ENCODE data around the gene SQSTM1. TPM values are rescaled to one million over a fixed set of nuclear protein-coding genes. Genes with fewer than 3 reads are reported as not detected.

SQSTM1 gene
- total RNA-seq, 1 experiment from 2014 or later: 715 TPM

GRCh38 chr5:179781846-179782245 is 38.9 kb upstream of the SQSTM1 start:
- POLR2A ChIA-PET (ENCODE audit: unreplicated experiment): no interaction called here
- Histone ChIP-seq H4K20me1 (ENCODE audit: insufficient read depth) (no peaks in the 10 kb centered on the region), H3K9me2 (ENCODE audit: insufficient read depth) (no peaks in the 10 kb centered on the region), H3K9me3 (ENCODE audit: insufficient read depth, low read depth) (no peaks in the 10 kb centered on the region), H3K4me1 (replicated peaks; ENCODE audit: insufficient read depth) (no peaks in the 10 kb centered on the region), H3K27ac (no peak overlapping the region), H3K4me3 (no peak overlapping the region), H3K27me3 (ENCODE audit: insufficient read depth, low read depth) (no peaks in the 10 kb centered on the region), H3K4me2 (no peak overlapping the region), H2AFZ (no peak overlapping the region), H3F3A (ENCODE audit: insufficient read depth, low read depth) (peaks cover 4% of the 10 kb centered on the region; the same call in 1 of the 2 replicates), H3K36me3 (ENCODE audit: low read depth) (no peaks in the 10 kb centered on the region), H3K79me2 (ENCODE audit: low read depth) (no peaks in the 10 kb centered on the region)
- intact Hi-C loops (cut with micrococcal nuclease; ENCODE audit: unreplicated experiment): no loop called here
- TF ChIP-seq CTCF (conservative IDR thresholded peaks at IDR 0.05) (no peak), EZH2 (IDR thresholded peaks at IDR 0.05; ENCODE audit: low read depth) (no peak)
- CTCF ChIA-PET: no interaction called here
- DNase-seq: no peak
- no TSS peak for BruUV-seq (replicated peaks)

GRCh38 chr5:179783128-179783527 is 37.6 kb upstream of the SQSTM1 start:
- intact Hi-C loops (cut with micrococcal nuclease; ENCODE audit: unreplicated experiment): no loop called here
- Histone ChIP-seq H3K36me3 (ENCODE audit: low read depth) (no peaks in the 10 kb centered on the region), H3K9me2 (ENCODE audit: insufficient read depth) (no peaks in the 10 kb centered on the region), H3K9me3 (ENCODE audit: insufficient read depth, low read depth) (no peaks in the 10 kb centered on the region), H3K4me3 (no peak overlapping the region), H4K20me1 (ENCODE audit: insufficient read depth) (no peaks in the 10 kb centered on the region), H3K79me2 (ENCODE audit: low read depth) (no peaks in the 10 kb centered on the region), H3F3A (ENCODE audit: insufficient read depth, low read depth) (peaks cover 9% of the 10 kb centered on the region; the same call in 1 of the 2 replicates), H3K4me2 (no peak overlapping the region), H2AFZ (no peak overlapping the region), H3K4me1 (replicated peaks; ENCODE audit: insufficient read depth) (no peaks in the 10 kb centered on the region), H3K27me3 (ENCODE audit: insufficient read depth, low read depth) (no peaks in the 10 kb centered on the region), H3K27ac (no peak overlapping the region)
- POLR2A ChIA-PET (ENCODE audit: unreplicated experiment): no interaction called here
- BruUV-seq (replicated peaks): no TSS peak
- no peak for DNase-seq
- CTCF ChIA-PET: no interaction called here
- TF ChIP-seq CTCF (conservative IDR thresholded peaks at IDR 0.05) (no peak), EZH2 (IDR thresholded peaks at IDR 0.05; ENCODE audit: low read depth) (no peak)

- no peaks in the 10 kb centered on the region for H3K27me3 ChIP-seq (ENCODE audit: insufficient read depth, low read depth)
- no peaks in the 10 kb centered on the region for H3K9me3 ChIP-seq (ENCODE audit: insufficient read depth, low read depth)
- H3K9me2 ChIP-seq (ENCODE audit: insufficient read depth): no peaks in the 10 kb centered on the region
- no peaks in the 10 kb centered on the region for H4K20me1 ChIP-seq (ENCODE audit: insufficient read depth)
- intact Hi-C loops (cut with micrococcal nuclease; ENCODE audit: unreplicated experiment): no loop called here
- TF ChIP-seq EZH2 (IDR thresholded peaks at IDR 0.05; ENCODE audit: low read depth) (no peak), CTCF (conservative IDR thresholded peaks at IDR 0.05) (no peak)
- no peak overlapping the region for H2AFZ ChIP-seq
- H3K4me1 ChIP-seq (replicated peaks; ENCODE audit: insufficient read depth): no peaks in the 10 kb centered on the region
- H3K4me3 ChIP-seq: no peak overlapping the region
- POLR2A ChIA-PET (ENCODE audit: unreplicated experiment): interaction anchor here (0.6 kb wide), 1 partner anchor 35 kb away, joined by 7 read pairs; no protein-coding TSS in a partner anchor
- H3K79me2 ChIP-seq (ENCODE audit: low read depth): no peaks in the 10 kb centered on the region
- DNase-seq: no peak
- H3K36me3 ChIP-seq (ENCODE audit: low read depth): no peaks in the 10 kb centered on the region
- no TSS peak for BruUV-seq (replicated peaks)
- H3F3A ChIP-seq (ENCODE audit: insufficient read depth, low read depth): peaks cover 9% of the 10 kb centered on the region; the same call in 1 of the 2 replicates
- H3K27ac ChIP-seq: no peak overlapping the region
- no peak overlapping the region for H3K4me2 ChIP-seq
- CTCF ChIA-PET: no interaction called here
These were observed 33.8 kb upstream of the SQSTM1 start for GRCh38 chr5:179786861-179787260.

Data from PC-9 (cell line).